Fibroblast of skin of left quadriceps (primary cell): ENCODE data around the gene CNTN5.

Experiments used
- DNase-seq, 2 experiments: peaks; one replicate each; pipeline ENCODE4 v3.0.0-alpha.2; 2013; ENCODE audit warnings: low read depth in 2 of 2

Gene CNTN5

GRCh38 chr11:99170591-99170990 lies 149.8 kb downstream of the CNTN5 start:
- no peak for DNase-seq

DNA sequence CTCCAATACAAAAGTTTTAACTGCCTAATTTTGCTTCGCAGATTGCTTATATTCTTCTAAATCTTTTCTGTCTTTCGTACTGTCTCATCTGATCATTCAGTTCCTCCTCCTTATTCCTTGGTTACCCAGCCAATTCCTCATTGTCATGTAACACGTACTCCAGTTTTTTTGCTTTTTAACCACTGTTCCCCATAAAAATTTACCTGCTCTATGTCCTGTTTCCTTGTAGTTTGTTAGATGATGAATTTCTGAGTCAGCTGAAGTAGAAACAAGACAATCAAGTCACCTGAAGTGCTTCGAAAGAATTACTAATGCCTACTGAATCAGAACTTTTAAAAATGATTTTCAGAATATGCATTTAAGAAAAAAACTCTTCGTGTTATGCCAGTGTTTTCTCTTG lies 150.6 kb downstream of the CNTN5 start:
- no peak for DNase-seq

DNA sequence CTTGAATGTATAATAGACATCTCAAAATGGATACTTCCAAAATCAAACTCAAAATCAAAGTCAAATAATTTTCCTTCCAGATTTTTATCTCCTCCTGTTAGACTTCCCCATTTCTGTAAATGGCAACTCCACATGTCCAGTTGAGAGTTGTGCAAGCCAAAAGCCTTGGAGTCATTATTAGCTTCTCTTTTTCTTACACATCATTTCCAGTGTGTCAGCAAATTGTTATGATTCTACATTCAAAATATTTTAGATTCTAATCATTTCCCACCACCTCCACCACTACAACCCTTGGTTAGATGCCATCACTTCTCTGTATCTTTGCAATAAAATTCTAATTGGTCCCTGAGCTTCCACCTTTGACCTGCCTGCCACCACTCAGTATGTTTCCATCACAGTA lies 155.7 kb downstream of the CNTN5 start:
- DNase-seq = no peak

GRCh38 chr11:99177446-99177845 lies 156.7 kb downstream of the CNTN5 start:
- DNase-seq = no peak

DNA sequence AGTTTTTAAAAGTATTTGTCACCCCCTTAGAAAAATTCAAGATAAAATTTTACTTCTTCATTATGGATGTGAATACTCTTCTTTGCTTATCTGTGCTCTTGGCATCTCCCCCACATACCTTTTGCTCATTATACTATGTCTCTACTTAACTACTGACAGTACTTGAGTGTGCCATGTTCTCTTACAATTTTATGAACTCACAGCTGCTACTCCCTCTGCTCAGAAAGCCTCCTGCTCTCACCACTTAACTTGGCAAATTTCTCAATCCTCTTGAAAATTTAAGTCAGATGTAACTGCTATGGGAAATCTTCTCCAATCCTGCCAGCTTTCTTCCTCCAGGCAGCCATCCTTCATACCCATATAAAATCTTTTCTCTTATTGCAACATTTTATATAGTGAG lies 163.4 kb downstream of the CNTN5 start:
- no peak for DNase-seq

GRCh38 chr11:99188221-99188620 lies 167.5 kb downstream of the CNTN5 start:
- DNase-seq = no peak

- DNase-seq = no peak
Measured at GRCh38 chr11:99192716-99193115, 172.0 kb downstream of the CNTN5 start.

DNA sequence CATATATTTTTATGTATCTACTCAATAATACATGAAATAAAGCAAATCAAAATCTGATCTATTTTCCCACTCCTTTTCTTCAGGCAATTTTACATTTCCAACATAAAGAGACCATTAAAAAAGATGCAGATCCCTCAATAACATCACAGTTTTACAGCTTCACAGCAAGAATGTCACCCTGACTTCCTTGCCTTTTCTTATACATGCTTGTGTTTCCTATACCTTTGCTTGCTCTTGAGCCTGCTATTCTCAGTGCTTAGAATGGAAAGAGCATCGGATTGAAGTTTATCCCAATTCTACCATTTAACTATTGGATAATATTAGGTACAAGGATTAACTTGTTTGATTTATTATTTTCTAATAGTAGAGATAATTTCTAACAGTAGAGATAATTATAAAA lies 176.7 kb downstream of the CNTN5 start:
- no peak for DNase-seq

DNA sequence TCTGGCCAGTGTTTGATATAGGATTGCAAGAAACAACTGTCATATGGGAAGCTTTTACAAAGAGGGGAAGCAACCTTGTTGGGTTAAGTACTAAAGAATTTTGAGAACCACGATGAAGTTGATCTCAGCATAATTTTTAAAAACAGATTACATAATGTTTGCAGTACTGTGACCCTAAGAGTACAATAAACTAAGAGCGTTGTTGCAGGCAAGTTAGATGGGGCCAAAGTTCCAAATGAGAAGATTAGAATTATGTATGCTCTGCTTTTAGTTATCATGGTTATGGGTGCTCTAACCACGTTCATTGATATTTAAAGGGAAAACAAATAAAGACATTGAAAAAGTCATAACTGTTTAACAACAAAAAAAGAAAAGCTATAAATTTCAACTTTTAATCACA lies 177.5 kb downstream of the CNTN5 start:
- no peak for DNase-seq

GRCh38 chr11:99199341-99199740 lies 178.6 kb downstream of the CNTN5 start:
- DNase-seq = no peak

DNA sequence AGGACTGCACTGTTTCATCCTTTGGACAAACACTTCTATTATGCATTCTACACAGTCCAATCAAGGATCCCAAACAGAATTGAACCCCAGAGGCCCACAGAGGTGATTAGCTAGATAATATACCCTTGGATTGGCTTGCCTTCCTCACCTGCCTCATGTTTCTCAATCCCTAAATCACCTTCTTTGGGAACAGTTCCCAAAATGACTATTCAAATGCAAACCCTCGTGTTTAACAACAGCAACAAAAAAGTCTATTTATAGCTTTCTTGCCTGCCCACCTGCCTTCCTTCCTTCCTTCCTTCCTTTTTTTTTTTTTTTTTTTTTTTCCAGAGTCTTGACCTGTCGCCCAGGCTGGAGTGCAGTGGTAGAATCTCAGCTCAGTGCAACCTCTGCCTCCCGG lies 180.0 kb downstream of the CNTN5 start:
- no peak for DNase-seq

DNA sequence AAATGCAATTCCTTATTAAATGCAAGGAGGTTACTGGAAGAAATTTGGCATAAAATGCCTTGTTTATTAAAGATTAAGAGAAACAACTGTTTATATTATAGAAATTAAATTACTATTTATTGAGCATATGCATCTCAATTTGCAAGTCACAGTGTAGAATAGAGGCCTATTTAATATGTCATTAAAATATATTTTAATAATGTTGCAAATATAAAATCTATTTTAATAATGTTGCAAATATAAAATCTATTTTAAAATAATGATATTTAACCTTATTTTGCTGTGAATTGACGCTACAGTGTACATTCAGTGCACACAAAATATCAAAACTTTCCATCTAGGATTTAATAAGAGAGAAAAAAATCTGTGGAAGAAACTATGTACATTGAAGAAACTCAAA lies 188.1 kb downstream of the CNTN5 start:
- DNase-seq = no peak

DNA sequence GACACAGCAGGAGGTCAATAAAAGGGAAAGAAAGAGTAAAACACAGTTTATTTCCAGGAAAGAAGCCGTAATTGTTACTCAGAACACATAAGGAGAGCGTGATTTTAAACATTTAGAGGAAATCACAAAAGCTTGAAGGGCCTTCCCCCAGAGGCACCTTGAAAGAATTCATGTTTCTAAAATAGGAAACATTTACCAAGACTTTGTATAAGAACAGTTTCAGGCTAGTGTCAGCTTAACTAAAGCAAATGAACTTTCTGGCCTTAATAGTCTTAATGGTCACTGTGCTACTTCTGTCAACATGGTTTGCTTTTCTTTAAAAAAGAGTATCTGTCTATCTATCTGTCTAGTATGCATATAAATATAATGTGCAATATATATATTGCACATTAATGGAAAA lies 208.8 kb downstream of the CNTN5 start:
- no peak for DNase-seq

DNA sequence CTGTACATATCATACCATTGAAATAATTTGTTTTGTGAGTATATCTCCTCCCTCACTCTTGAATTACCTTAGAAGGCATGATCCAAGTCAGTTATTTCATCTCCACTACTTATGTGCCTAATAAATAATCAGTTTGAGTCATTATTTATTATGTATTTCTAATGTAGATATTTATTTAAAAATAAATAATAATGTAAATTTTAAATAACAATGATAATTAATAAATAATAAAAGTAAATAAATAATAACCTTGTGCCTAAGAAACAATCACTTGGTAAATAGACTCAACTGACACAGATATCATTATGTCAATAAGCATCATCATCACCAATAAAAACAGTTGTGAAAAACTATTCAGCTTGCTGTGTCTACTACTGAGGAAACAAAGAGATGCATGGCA lies 213.8 kb downstream of the CNTN5 start:
- DNase-seq = no peak

DNA sequence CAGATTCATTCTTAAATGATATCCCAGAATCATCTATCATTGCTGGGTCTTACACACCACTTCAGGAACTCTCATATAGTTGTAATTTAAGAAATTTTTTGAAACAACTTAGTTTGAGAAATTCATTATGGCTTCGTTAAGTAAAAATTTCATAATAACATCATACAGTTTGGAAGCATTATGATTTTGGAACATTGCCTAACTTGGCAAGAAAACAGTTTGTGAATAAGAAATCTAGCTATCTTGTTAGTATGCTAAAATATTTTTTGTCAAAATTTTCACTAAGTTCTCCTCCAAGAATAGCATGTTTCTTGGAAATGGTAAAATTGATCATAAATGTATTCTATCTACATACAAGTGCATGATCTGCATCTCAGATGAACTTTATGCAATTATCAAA lies 217.7 kb downstream of the CNTN5 start:
- DNase-seq = no peak

DNA sequence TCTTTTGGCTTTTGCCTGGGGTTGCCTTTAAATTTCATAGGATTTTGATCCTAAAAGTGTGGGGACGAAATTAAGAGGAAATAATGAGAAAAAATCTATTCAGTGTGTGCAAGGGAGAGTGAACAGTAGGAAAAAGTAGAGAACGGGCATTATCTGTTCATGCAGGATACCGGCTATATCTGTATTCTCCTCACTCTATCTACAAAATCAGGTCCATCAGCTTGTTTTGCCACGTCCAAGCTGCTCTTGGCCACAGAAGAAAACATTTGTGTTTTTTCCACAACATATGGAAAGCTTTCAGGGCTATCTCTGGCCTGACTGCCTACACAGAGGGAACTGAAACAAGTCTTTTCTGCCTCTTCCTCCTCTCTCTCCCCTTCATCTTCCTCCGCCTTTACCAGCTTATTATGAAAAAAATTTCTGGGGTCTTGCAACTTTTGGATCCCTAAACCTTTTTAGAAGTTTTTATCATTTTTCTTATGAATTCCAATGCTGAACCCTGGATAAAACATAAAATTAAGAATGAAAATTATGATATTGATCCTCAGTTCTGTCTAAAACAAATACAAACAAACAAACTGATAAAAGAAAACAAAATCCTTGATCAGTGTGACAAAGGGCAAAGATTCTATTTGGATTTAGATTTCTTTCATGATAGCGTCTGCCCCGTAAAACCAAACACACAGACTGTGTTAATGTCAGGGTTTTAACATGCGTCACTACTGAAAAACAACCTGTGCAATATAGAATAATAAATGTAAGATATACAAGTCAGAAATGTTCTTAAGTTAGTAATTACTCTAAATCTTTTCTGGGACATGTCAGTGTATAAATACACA lies 219.7 kb downstream of the CNTN5 start:
- DNase-seq = no peak

GRCh38 chr11:99241066-99241465 lies 220.3 kb downstream of the CNTN5 start:
- DNase-seq = no peak

GRCh38 chr11:99244613-99245012 lies 223.9 kb downstream of the CNTN5 start:
- DNase-seq = no peak

GRCh38 chr11:99246199-99246598 lies 225.4 kb downstream of the CNTN5 start:
- no peak for DNase-seq

- DNase-seq = no peak
Measured at GRCh38 chr11:99256614-99257013, 235.9 kb downstream of the CNTN5 start.

GRCh38 chr11:99257131-99257530 lies 236.4 kb downstream of the CNTN5 start:
- no peak for DNase-seq

GRCh38 chr11:99260696-99261095 lies 239.9 kb downstream of the CNTN5 start:
- no peak for DNase-seq

DNA sequence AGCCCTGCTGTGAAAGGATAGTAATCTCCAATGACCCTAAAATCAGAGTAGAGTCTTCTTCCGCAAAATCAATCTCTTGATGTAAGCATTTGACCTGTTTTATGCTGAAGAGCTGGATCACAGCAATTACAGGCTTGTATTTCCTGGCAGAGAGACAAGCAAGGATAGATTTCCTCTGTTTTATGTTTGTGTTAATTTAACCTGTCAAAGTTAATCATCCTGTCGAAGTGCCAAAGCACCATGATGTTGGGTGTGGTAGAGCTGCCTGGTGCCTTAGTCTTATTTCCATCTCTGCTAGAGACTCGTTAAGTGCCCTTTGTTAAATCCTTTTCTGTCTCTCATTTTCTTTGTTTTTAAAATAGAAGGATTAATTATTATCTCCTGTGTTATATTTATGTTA lies 248.1 kb downstream of the CNTN5 start:
- no peak for DNase-seq

GRCh38 chr11:99271527-99271926 lies 250.8 kb downstream of the CNTN5 start:
- no peak for DNase-seq
